NCI-H774 (cell line): ENCODE measurements around the gene SLC23A3.
A peak's percentile ranks its signal among the peaks of the same experiment; 100 is the strongest.

Source experiments
- DNase-seq: peaks from one replicate; lab custom pipeline; 2025; lab: John Stamatoyannopoulos, UW

Gene SLC23A3

DNA sequence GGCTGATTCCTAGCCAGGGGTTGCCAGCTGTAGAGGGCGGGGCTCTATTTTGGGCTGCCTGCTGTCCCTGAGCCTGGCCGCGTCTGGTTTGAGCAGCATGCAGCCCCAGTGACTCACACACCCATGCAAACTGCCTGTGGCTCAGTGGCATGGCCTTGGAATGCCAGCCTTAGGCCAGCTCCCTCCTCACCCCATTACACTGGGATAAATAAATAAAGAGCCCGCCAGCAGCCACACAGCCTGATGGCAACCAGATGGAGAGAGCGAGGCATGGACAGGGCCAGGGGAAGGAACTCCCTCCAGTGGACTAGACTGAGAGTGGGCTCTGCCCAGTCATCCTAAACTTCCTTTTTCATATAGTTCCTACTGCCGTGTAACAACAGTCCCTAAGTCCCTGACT lies 27.5 kb downstream of the SLC23A3 start:
- no peak for DNase-seq

DNA sequence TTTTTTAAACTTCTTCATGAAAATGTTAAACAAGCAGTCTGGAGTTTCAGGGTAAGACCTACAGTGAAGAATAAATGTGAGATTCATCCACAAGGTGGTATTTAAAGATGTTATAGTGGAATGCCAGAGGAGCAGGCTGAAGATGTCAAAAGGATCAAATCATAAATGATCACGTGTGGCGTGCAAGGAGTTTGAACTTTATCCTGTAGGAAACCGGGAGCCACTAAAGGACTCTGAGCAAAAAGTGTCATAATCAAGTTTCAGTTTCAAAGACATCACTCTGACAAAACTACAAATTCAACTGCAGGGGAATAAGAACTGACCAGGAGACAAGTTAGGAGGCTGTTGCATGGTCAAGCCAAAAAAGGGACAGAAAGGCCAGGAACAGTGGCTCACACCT lies 29.1 kb downstream of the SLC23A3 start:
- DNase-seq, result no peak

DNA sequence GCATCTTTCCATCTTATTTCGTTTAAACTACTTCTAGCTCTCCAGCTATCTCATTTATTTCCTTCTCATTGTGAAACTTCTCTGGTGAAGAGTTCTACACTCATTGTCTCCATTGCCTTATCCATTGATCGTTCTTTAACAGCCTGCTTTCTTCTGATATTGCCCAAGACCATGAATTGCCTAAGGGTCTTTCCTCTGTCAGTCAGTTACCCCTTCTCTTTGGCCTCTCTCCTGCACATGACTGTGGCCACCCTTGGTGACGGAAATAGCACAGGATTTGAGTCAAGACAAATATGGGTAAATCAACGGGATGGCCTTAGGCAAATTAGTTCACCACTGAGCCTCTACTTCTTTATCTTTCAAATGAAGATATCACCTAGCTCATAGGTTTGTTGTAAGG lies 35.9 kb downstream of the SLC23A3 start:
- no peak for DNase-seq

DNA sequence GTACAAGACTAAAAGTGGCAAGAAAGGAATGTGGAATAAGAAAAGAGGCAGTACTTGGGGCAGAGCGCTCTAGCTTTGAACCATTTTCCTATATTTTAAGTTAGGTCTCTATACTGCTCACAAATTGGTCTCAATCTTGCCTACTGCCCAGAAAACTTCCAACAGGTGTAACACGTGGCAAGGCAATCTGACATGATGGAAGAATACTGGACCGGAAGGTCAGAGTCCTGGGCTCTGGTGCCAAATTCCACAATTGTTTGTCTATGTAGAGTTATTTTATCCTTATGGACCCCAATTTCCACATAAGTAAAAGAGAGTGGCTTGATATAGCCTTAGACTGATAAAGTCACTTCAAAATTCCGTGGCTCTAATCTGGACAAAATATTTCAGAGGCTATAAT lies 38.1 kb downstream of the SLC23A3 start:
- no peak for DNase-seq

DNA sequence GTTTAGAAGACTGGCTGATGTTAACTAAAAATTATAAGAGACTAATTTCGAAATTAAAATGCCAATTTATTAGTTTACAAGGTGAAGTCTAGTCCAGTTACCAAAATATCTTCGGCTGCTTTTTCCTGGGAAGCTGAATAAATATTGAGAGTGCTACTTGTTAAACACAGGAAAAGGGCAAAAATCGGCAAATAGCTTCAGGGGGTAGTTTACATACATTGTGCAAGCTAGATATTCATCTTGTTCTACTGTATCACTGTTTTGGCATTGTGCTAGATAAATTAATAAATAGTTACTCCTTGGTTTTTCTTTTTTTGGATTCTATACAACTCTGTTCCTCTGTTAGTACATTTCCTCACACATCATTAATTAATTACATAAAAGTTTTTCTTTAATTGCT lies 38.5 kb downstream of the SLC23A3 start:
- no peak for DNase-seq

DNA sequence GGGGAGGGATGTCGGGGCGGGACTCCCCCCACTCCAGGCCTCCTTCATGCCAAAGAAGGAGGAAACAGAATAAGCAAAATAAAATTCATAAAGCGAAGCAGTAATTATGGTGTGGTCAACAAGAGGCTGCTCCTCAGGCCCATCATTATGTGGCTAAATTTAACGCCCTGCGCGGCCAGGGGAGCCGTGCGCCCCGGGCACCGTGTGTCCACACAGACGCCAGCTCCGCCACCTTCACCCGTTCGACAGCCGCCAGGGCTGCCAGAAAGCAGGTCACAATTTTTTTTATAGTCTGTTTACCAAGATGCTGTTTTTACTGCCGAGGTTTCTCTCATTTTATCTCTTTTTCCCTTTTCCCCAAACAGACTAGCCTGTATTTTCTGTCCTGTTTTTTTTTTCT lies 40.2 kb downstream of the SLC23A3 start:
- DNase-seq, result no peak

DNA sequence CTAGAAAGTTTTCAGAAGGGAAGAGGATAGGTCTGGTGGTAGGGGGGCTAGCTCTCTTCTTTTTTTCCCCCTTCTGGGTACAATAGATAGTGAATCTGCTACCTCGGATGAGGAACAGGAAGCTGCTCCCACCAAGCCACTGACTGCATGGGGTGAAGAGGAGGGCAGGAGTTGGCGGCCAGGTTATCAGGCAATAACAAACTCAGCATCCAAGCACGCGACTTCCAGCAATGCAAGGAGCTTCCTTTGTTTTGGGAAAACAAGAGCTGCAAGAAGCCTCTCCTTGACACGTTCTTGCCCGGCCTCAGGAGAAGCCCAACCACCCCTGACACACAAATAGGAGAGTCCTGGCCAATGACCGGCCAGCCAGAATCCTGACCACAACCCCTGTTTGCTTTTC lies 41.4 kb downstream of the SLC23A3 start:
- DNase-seq, result no peak

DNA sequence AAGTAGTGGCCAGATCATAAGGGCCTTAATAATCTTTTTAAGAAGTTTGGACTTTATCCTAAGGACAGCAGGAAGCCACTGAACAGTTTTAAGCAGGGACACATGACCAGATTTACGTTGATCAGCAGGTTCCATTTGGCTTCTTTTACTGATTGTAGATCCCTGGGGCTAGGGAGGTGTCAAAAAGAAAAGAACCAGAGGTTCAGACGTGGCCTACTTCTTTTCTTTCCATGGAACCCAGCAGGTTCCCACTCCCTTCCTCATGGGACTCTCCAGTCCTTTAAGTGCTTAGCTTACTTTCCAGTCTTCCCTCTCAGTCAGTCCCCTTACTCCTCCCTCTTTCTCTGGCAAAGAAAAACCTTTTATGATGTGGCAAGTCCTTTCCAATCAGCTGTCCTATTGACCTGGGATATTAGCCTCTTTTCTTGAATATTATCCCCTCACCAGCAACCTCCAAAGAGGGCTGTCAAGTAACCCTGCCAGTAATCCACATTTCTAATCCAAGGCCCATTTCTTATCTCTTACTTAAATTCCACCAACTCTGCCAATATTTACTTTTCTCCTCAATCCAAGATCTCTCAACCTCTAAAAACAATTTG lies 42.7 kb downstream of the SLC23A3 start:
- DNase-seq, result no peak

DNA sequence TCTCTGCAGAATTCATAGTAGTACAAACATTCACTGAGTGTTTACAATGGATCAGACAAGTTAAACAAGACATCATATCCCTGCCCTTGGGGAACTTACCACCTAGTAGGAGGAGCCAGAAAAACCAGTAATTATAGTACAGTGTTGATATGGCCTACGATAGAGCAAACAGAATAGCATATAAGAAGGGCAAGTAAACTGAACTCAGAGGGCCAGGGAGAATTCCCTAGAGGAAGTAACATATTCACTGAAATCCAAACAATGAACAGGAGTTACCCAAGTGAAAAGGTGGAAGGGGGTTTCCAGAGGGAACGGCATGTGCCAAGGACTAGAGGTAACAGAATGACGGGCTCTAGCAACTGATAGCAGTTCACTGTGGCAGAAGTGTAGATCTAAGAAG lies 43.3 kb downstream of the SLC23A3 start:
- no peak for DNase-seq

DNA sequence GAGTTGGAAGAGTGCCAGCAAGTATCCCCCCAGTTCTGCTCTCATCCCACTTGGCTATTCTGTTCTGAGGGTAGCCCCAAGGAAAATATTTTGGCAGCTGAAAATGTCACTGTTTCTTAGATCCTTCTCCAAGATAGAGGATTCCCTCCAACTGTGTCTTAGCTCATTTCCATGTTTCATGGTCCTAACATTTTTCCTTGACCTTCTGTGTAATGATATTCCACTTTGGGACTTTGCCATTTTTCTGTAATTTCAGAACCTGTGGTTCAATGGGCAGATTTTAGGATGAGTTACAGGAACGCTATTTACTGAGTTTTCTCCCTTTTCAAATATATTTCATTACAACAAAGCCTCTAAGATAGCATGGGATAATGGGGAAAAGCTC lies 44.0 kb downstream of the SLC23A3 start:
- no peak for DNase-seq

DNA sequence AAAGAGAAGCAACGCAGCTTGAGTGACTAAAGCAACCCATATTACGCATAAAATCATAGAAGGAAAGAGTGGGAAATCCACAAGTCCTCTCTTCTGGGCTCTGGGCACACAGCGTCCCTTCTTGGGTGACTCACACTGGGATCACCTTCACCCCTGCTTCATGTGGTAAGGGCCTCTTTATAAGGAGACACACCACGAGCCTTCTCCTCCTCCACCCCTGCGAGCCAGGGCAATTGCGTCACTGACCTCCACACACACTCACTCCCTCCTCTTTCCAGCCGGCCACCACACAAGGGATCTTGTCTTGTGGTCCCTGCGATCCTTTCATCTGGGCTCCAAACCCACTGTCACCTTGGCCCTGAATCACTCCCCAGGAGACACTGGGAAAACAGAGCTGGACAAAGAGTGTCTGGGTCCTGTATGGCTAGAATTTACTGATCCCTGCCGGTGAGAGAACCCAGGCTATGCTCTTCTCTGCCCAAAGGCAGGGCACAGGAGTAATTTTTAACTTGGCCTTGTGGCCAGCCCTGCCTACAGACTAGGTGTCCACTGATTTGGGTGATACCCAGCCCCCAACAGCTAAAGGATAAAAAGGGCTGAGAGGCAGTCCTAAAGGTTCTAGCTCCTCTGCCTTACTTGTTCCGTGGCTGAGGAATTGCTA lies 44.5 kb downstream of the SLC23A3 start:
- DNase-seq, result no peak

DNA sequence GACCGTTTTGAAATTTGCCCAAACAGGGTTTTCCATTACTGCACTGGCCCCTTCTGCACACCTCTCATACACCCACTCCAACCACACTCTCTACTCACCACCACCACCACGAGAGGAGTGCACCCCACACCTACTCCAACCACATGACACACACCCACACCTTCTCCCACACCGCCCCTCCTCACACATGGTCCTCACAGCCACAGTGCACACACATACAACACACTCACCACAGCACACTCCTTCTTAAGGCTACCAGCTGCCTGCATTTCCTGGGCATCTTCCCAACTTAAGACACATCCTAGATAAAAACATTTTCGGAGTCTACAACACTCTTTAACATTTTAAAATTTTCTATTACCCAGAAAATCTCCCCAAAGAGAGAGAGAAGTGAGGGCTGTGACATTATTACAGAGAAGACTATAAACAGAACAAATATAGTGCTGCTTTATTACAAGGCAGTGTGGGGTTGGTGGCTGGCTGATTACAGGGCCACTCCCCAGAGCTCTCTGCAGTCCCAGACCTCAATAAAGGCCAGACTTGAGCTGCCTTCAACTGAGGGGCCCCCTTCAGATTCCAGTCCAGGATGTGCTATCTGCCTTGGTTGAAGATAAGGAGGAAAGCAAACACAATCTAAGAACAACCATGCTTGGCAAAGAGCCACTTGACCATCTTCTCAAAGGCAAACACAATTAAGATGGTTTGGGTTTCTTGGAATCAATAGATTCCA lies 45.3 kb downstream of the SLC23A3 start:
- no peak for DNase-seq

DNA sequence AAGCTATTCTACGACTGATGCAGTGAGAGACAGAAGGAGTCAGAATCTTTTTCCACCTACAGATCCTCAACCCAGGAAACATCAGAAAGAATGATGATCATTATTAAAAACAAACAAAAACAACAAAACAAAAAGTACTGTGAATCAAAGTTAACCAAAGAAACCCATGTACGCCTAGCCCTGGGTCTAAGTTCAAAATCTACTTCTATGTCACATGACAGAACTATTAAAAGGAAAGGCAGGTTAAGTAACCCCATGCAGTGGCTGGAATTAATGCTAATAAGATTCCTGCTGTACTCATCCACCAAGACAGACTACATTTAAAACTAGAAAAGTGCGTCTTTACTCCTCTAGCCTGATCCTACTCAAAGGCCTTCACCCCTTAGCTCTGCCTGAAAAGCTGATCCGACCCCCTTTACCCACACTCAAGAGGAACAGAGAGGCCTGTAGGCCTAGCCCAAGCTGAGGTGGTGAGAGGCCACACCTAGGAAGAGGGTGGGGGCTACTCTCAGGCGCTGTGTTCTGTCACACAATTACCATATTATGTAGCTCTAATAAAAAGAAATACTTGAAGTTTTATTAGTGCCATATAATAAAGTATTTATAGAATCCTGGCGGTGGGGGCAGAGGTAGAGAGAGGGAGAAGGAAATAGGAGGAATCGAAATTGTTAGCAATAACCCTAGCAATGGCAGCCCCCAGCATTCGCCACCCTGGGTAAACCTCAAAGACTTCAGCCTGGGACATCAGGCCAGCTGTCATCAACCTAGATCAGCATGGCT lies 46.3 kb downstream of the SLC23A3 start:
- no peak for DNase-seq

DNA sequence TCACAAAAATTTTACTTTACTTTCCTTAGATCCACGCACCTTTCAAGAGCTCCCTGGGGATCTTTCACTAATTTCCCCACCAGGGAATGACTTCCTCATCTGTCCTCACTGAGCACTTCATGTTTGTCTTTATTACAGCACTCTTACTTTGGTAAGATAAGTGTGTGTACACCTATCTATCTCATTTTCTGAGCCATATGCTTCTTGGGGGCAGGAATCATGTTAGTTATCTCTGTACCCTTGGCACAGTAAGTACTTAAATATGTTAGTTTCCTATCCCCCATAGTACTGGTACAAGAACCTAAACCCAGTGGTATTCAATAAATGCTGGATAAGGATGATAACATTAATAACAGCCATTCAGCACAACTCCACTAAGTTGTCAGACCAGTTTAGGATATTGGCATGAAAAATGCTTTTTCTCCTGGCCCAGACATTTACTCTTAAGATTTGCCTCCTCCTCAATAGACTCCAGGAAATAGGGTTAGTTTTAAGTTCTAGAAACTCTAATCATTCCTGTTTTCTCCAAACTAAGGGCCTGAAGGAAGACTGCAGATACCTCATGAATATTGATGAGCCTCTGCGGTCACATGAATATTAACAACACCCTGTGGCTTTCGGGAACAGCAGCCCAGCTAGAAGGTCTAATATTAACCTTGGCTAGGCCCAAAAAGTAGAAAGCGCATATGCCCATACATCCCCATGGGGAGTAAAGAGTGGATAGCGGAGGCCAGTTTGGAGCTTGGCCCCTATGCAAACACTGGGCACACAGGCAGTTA lies 47.4 kb downstream of the SLC23A3 start:
- no peak for DNase-seq

DNA sequence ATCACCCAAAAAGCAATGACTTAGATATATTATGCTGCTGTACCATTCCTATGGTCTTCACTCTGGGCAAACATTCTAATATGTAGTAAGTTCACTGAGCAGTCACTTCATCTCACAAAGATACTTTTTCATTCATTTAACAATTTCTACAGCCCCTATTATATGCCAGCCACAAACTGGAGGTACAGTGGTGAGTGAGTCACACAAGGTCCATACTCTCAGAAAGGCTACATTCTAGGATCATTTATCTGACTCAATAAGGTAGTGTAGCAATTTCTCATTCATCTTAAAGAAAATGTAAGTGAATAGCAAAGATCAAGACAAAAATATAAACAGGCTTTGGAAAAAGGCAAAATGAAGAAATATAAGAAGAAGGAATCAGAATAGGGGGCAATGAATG lies 49.7 kb downstream of the SLC23A3 start:
- no peak for DNase-seq

DNA sequence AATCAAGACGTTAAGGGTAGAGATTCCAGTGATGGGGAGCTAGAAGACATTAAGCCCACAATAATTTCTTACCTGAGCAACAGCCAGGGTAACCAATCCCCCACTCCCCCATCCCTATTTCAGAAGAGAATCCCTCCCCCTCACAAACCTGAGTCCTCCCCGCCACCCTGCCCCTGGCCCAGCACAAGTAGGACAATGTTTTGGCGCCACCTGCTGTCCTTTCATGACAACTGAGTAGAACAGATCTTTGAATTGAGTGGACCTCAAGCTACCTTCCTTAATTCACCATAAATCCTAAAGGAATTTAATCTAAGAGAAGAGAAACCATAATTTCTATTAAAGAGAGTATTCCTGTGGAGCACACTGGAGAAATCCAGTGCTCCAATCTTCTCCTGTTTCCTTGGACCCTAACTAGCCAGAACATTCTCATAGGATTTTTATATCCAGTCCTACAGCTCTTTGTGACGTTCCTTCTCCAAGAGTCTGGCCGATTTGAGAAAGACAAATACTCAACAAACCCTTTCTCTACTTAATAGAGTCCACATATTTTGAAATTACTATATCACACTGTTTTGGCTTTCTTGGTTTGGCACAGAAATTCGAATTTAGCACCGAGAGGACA lies 50.3 kb downstream of the SLC23A3 start:
- DNase-seq, result peak; percentile 25

DNA sequence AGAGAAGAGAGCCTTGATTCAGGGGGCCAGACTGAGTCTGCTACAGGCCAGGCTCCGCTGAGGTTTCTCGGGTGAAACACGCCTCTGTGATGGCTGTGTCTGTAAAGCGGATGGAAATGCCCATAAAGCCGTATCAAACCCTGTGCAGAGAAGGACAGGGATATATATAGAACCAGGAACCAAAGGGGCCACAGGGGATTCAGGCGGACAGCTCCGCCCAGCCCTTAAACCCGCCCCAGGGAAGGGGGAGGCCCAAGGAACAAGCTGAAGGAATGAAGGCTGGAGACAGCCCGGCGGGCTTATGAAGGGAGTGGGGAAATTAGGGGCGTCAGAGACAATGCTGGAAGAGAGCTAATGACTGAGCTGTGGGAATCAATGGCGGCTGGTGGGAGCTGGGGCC lies 51.3 kb downstream of the SLC23A3 start:
- DNase-seq, result no peak

DNA sequence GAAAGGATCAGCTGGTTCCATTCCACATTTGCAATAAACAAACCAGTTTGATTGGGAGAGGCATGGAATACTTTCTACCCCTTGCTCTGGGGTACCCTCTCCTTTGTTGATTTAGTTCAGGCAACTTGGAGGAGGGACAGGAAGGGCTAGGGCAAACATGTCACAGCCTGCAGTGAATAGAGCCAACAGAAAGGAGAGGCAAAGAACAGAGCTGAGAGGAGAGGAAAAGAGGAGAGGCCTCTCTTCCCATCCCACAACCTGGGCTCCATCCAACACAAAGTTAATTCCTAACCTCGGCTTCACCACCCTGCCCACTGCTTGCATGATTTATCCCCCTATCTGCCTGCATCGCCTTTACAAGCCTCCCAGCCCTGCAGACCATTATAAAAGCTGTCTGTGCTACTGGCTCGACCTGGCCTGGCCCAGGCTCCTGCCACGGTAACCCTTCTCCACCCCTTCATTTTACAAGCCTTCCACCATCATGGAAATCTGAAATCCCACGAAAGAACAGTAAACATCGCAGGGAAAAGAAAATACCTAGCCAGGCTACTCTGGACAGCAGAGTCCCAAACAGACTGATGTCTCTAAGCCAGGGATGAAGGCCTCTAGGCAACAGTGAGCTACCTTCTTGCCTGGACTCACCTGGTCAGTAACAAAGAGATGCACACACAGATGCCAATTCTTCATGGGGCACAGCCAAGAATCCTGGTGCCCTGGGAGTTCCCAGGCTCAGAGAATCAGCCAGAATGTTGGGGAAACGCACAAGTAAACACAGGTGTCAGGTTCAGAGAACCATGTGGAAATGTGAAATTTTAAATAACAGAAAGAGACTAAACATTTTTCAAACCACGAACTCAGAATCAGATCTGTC lies 52.8 kb downstream of the SLC23A3 start:
- no peak for DNase-seq

DNA sequence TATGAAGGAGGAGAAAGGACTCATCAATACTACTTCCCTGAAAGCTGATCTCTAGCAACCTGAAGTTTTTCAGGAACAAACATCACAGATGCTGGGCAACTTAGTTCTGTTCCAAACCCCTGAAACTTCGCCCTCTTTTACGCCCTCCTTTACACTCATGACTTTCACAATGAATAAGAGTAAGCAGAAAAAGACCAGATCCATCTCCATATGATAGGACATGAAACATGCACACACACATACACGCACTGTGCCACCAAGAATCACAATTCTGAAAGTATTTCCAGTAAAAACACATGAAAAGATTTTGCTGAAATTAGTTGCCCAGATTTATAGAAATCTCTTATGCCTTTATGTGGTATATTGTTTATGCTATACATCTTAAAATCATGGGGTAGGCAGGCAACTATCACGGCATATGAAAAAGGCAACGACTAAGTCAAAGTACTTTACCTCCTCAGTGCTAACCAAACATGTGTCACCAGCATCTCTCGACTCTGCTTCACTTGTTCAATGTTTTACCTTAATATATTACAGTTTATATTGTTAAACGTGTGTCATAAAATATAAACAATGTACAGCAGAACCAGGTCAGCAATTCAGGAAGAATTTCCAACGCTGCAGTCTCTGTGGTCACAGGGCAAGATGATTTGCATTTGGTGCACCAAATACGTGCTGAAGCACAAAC lies 57.0 kb downstream of the SLC23A3 start:
- DNase-seq, result no peak

DNA sequence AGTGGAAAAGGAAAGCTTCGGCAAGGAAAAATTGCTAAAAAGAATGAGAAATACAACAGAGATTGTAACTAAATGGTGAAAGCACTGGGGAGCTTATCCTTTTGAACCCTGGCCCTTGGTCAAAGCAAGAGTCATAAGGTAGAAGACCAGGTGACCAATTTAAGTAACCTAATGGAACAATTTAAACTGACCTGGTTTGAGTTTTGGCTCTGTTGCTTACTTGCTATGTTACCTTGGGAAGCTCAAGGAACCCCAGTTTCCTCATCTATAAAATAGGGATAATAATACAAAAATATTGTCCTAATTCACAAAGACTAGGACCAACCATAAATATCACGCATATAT lies 57.8 kb downstream of the SLC23A3 start:
- no peak for DNase-seq
